Activated CD4-positive, alpha-beta memory T cell treated with anti-CD3 and anti-CD28 coated beads, Interleukin-2, amount 10 ng/mL, durations not matched to agents 7 days and 5 days (primary cell): ENCODE measurements around the gene FAM13A. TPM values are rescaled to one million over a fixed set of nuclear protein-coding genes. Genes with fewer than 3 reads are reported as not detected.

Experiments
- CTCF ChIA-PET: fragments of 350-600 bp; sonication (Branson Sonifier 250); formaldehyde crosslinking; loops from one replicate; lab custom pipeline; 2021; ENCODE audit warnings: antibody characterized with exemption, inconsistent platforms; lab: Charles Lee
- POLR2A ChIA-PET: fragments of 350-600 bp; sonication (Branson Sonifier 250); formaldehyde crosslinking; loops from one replicate; lab custom pipeline; 2021; ENCODE audit warnings: antibody characterized with exemption; lab: Charles Lee
- DNase-seq: peaks from one replicate; pipeline ENCODE4 v3.0.0-alpha.2; 2020
- H3K27ac Mint-ChIP-seq: one replicate; pipeline ENCODE4 v1.8.0; 2021; ENCODE audit warnings: mild to moderate bottlenecking, mixed read lengths
- H3K27me3 Mint-ChIP-seq: one replicate; pipeline ENCODE4 v1.8.0; 2021; ENCODE audit warnings: mixed read lengths
- H3K36me3 Mint-ChIP-seq: one replicate; pipeline ENCODE4 v1.8.0; 2021; ENCODE audit warnings: low read depth, mixed read lengths
- H3K4me1 Mint-ChIP-seq: one replicate; pipeline ENCODE4 v1.8.0; 2021; ENCODE audit warnings: mixed read lengths
- H3K4me3 Mint-ChIP-seq: one replicate; pipeline ENCODE4 v1.8.0; 2021; ENCODE audit warnings: mild to moderate bottlenecking, mixed read lengths
- H3K9me3 Mint-ChIP-seq: one replicate; pipeline ENCODE4 v1.8.0; 2021; ENCODE audit warnings: mixed read lengths
- total RNA-seq, 2 experiments: library from RNA; stranded (reverse); gene quantifications; one replicate each; pipeline ENCODE4 v1.2.3, GENCODE V29; 2021

Gene FAM13A
- total RNA-seq, 2 experiments from 2014 or later: 9.5 to 10.1 TPM

DNA sequence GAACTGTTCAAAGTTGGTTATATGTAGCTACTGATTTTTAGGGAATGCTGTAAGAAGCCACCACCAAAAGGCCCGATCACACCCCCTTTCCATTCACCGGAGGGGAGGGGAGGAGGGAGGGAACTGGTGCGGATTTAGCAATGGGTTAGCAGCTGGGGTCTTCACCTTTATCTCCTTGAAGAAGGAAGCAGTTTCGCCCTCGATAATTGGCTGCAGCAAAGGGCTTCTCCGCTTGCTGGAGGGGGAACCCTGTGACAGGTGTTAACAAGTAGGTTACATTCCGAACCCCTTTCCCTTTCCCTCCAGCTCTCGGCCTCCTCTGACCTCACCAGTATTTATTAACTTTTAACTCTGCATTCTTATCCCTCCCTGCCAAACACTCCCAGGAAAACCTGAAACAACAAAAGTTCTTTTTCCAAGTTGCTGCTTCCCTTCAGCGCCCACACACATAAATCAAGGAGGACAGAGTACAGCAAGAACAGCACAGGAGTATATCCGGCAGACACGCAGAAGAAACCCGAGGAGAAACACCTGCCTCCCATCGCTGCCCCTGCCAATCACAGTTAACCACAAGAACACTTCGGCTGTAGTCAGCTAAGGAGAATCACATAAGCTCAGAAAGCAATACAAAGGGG, 319.6 kb downstream of the FAM13A start:
- peaks cover 8% of the 10 kb centered on the region for H3K36me3 Mint-ChIP-seq
- POLR2A ChIA-PET: interaction anchor here (1.3 kb wide), 1 partner anchor 42 kb away, joined by 3 read pairs; no protein-coding TSS in a partner anchor
- CTCF ChIA-PET: no interaction called here

GRCh38 chr4:88736264-88736663, 320.7 kb downstream of the FAM13A start:
- Mint-ChIP-seq H3K9me3 (no peaks in the 10 kb centered on the region), H3K36me3 (peaks cover 9% of the 10 kb centered on the region), H3K4me3 (no peak overlapping the region), H3K27me3 (no peaks in the 10 kb centered on the region), H3K27ac (no peak overlapping the region), H3K4me1 (peaks cover 2% of the 10 kb centered on the region)
- CTCF ChIA-PET: interaction anchor here (2.0 kb wide), 1 partner anchor 197 kb away, joined by 6 read pairs; no protein-coding TSS in a partner anchor
- POLR2A ChIA-PET: interaction anchor here (1.3 kb wide), 1 partner anchor 40 kb away, joined by 3 read pairs; no protein-coding TSS in a partner anchor
- no peak for DNase-seq

More for the DNA sequence above, 319.6 kb downstream of the FAM13A start:
- Mint-ChIP-seq H3K9me3 (no peaks in the 10 kb centered on the region), H3K4me1 (peaks cover 2% of the 10 kb centered on the region), H3K4me3 (no peak overlapping the region), H3K27ac (no peak overlapping the region), H3K27me3 (no peaks in the 10 kb centered on the region)
- DNase-seq: no peak

- Mint-ChIP-seq H3K27me3 (no peaks in the 10 kb centered on the region), H3K4me3 (no peak overlapping the region), H3K4me1 (peaks cover 2% of the 10 kb centered on the region), H3K27ac (no peak overlapping the region), H3K9me3 (no peaks in the 10 kb centered on the region), H3K36me3 (peaks cover 15% of the 10 kb centered on the region)
- DNase-seq: no peak
- CTCF ChIA-PET: interaction anchor here (2.0 kb wide), 1 partner anchor 196 kb away, joined by 6 read pairs; no protein-coding TSS in a partner anchor
- POLR2A ChIA-PET: no interaction called here
Observed at GRCh38 chr4:88735564-88735963, 321.4 kb downstream of the FAM13A start.

DNA sequence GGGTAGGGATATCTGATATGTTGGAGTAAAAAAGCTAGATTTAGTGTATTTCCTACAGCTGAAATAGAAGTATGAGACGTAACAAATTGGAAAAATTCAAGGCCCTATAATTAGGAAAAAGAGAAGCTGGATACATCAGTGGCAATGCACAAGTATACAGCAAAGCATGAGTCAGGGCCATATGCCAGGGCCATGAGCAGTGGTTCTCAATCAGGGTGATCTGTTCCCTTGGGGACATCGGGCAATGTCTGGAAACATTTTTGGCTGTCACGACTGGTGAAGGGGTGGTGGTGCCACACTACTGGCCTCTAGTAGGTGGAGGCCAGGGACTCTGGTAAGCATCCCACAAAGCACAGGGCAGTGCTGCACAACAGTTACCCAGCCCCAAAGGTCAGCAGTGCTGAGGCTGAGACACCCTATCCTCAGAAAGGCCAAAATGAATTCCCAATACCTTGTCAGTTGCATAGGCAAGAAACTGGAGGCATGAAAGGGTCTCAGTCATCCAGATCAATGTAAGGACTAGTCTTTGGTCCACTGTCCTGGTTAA, 322.5 kb downstream of the FAM13A start:
- Mint-ChIP-seq H3K27ac (no peak overlapping the region), H3K27me3 (no peaks in the 10 kb centered on the region), H3K4me3 (no peak overlapping the region), H3K36me3 (peaks cover 14% of the 10 kb centered on the region), H3K9me3 (no peaks in the 10 kb centered on the region), H3K4me1 (peaks cover 2% of the 10 kb centered on the region)
- no peak for DNase-seq
- ChIA-PET POLR2A (no interaction called here), CTCF (interaction anchor here (2.0 kb wide), 1 partner anchor 195 kb away, joined by 6 read pairs; no protein-coding TSS in a partner anchor)

- no peak overlapping the region for H3K27ac Mint-ChIP-seq
- peaks cover 2% of the 10 kb centered on the region for H3K4me1 Mint-ChIP-seq
- no peaks in the 10 kb centered on the region for H3K27me3 Mint-ChIP-seq
- CTCF ChIA-PET: no interaction called here
- POLR2A ChIA-PET: interaction anchor here (0.6 kb wide), 1 partner anchor 29 kb away, joined by 3 read pairs; no protein-coding TSS in a partner anchor
- H3K36me3 Mint-ChIP-seq: peaks cover 13% of the 10 kb centered on the region
- no peak for DNase-seq
- H3K9me3 Mint-ChIP-seq: no peaks in the 10 kb centered on the region
- H3K4me3 Mint-ChIP-seq: no peak overlapping the region
Observed at GRCh38 chr4:88732714-88733368, 324.1 kb downstream of the FAM13A start.

- no peak overlapping the region for H3K4me3 Mint-ChIP-seq
- no peak overlapping the region for H3K27ac Mint-ChIP-seq
- ChIA-PET CTCF (no interaction called here), POLR2A (no interaction called here)
- H3K36me3 Mint-ChIP-seq: peaks cover 16% of the 10 kb centered on the region
- H3K27me3 Mint-ChIP-seq: no peaks in the 10 kb centered on the region
- no peak for DNase-seq
- no peaks in the 10 kb centered on the region for H3K9me3 Mint-ChIP-seq
- no peaks in the 10 kb centered on the region for H3K4me1 Mint-ChIP-seq
Observed at GRCh38 chr4:88731381-88731780, 325.6 kb downstream of the FAM13A start.

GRCh38 chr4:88730811-88731210, 326.2 kb downstream of the FAM13A start:
- Mint-ChIP-seq H3K27me3 (no peaks in the 10 kb centered on the region), H3K4me1 (no peaks in the 10 kb centered on the region), H3K4me3 (no peak overlapping the region), H3K27ac (no peak overlapping the region), H3K9me3 (no peaks in the 10 kb centered on the region), H3K36me3 (peaks cover 16% of the 10 kb centered on the region)
- no peak for DNase-seq
- POLR2A ChIA-PET: no interaction called here
- CTCF ChIA-PET: no interaction called here

DNA sequence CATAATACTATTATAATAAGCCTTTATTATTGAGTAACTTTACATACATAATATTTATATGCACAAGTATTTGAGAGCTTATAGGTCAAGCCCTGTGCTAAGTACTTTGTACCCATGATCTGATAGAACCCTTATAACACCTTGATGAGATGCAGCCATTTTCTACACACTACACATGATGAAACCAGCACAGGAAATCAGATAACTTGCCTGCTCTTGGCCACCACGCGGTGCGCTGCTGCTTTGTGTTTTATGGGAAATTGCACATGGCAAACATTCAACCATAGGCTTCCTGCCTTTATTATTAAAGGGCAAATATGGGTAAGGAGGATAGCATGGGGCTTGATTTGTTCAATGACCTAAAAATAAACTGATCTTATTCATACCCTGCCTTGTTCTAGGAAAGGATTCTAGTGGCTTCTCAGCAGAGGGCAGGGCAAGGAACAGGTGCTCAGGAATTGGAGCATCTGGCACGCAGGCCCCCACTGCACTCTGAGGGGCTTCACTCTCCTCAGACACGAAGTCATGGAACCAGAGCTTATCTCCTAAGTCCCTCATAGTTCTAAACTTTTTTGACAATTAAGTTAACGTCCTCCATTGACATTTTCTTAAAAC, 327.7 kb downstream of the FAM13A start:
- DNase-seq: no peak

GRCh38 chr4:88728146-88728545, 328.8 kb downstream of the FAM13A start:
- ChIA-PET POLR2A (no interaction called here), CTCF (interaction anchor here (0.6 to 0.7 kb wide), 2 partner anchors 101 to 798 kb away, joined by 4 read pairs; no protein-coding TSS in a partner anchor)
- Mint-ChIP-seq H3K4me1 (no peaks in the 10 kb centered on the region), H3K36me3 (peaks cover 16% of the 10 kb centered on the region), H3K27ac (no peak overlapping the region), H3K9me3 (no peaks in the 10 kb centered on the region), H3K4me3 (no peak overlapping the region), H3K27me3 (no peaks in the 10 kb centered on the region)
- DNase-seq: no peak

More for the DNA sequence above, 327.7 kb downstream of the FAM13A start:
- H3K9me3 Mint-ChIP-seq: no peaks in the 10 kb centered on the region
- H3K27ac Mint-ChIP-seq: no peak overlapping the region
- CTCF ChIA-PET: interaction anchor here (0.6 kb wide), 1 partner anchor 875 kb away, joined by 3 read pairs; no protein-coding TSS in a partner anchor
- no peaks in the 10 kb centered on the region for H3K27me3 Mint-ChIP-seq
- POLR2A ChIA-PET: no interaction called here
- H3K36me3 Mint-ChIP-seq: peaks cover 16% of the 10 kb centered on the region
- no peaks in the 10 kb centered on the region for H3K4me1 Mint-ChIP-seq
- H3K4me3 Mint-ChIP-seq: no peak overlapping the region

- Mint-ChIP-seq H3K36me3 (peaks cover 13% of the 10 kb centered on the region), H3K27ac (no peak overlapping the region)
- POLR2A ChIA-PET: no interaction called here
Observed at GRCh38 chr4:88725986-88726385, 331.0 kb downstream of the FAM13A start.

GRCh38 chr4:88725143-88725542, 331.8 kb downstream of the FAM13A start:
- Mint-ChIP-seq H3K36me3 (peaks cover 8% of the 10 kb centered on the region), H3K27me3 (no peaks in the 10 kb centered on the region), H3K9me3 (no peaks in the 10 kb centered on the region), H3K4me1 (no peaks in the 10 kb centered on the region), H3K4me3 (no peak overlapping the region), H3K27ac (no peak overlapping the region)
- DNase-seq: no peak
- ChIA-PET CTCF (no interaction called here), POLR2A (no interaction called here)

More at GRCh38 chr4:88725986-88726385, 331.0 kb downstream of the FAM13A start:
- Mint-ChIP-seq H3K4me1 (no peaks in the 10 kb centered on the region), H3K27me3 (no peaks in the 10 kb centered on the region), H3K9me3 (no peaks in the 10 kb centered on the region), H3K4me3 (no peak overlapping the region)
- CTCF ChIA-PET: no interaction called here
- DNase-seq: no peak

DNA sequence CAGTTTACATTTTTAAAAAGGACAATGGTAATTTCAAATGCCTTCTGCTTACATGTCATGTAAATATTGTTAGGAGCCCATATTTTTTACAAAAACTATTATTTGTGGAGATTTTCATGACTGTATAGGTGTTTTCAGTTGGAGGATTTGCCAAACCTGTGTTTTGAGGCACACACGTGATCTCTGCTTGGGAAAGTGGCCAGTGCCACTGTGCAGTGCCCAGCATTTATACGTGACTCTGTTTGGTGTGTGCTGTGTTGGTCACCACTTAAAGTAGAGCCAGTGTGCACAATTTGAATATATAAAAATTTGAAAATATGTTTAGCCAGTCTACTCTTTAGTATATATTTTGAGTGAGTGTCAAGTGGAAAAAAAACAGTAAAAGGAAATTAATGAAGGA, 332.6 kb downstream of the FAM13A start:
- Mint-ChIP-seq H3K9me3 (no peaks in the 10 kb centered on the region), H3K27me3 (no peaks in the 10 kb centered on the region), H3K36me3 (peaks cover 7% of the 10 kb centered on the region), H3K4me1 (no peaks in the 10 kb centered on the region), H3K4me3 (no peak overlapping the region), H3K27ac (no peak overlapping the region)
- ChIA-PET POLR2A (no interaction called here), CTCF (no interaction called here)
- DNase-seq: no peak

DNA sequence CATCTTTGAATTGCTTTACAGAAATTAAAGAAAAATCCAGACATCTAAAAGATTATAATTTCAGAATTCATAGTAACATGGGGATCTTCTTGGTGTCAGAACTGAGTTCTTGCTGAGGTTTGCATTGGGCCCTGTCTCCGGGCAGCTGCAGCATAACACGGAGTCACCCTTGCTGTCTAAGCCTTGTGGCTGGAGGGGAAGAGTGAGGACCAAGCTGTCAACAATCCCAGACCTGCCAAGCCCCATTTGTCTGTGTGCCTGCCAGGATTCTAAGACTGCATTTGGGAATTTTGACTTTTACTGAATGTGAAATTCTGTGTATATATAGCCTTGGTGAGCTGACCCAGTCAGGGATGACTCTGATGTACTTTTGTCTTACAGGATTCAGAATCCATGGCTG, 334.2 kb downstream of the FAM13A start:
- POLR2A ChIA-PET: no interaction called here
- Mint-ChIP-seq H3K9me3 (peaks cover 3% of the 10 kb centered on the region), H3K27ac (no peak overlapping the region), H3K36me3 (peaks cover 11% of the 10 kb centered on the region), H3K4me1 (no peaks in the 10 kb centered on the region), H3K27me3 (no peaks in the 10 kb centered on the region), H3K4me3 (no peak overlapping the region)
- DNase-seq: no peak
- CTCF ChIA-PET: no interaction called here
